Loucy (cell line): ENCODE results near the gene GPATCH2L.

Experiments used
- H2AFZ ChIP-seq: fragments of 200-600 bp; sonication (generic); 2 replicates; pipeline ENCODE4 v1.6.0; 2016; ENCODE audit warnings: antibody characterized with exemption, mild to moderate bottlenecking, low read length, moderate library complexity
- H3F3A ChIP-seq: fragments of 200-600 bp; 2 replicates; pipeline ENCODE4 v1.6.0; 2016; ENCODE audit warnings: antibody characterized with exemption, low read depth, mild to moderate bottlenecking
- H3K27me3 ChIP-seq: fragments of 200-600 bp; sonication (generic); 2 replicates; pipeline ENCODE4 v1.6.1; 2014; ENCODE audit warnings: low read length, mild to moderate bottlenecking; ENCODE audit not compliant: insufficient read depth, poor library complexity, severe bottlenecking
- H3K36me3 ChIP-seq: fragments of 200-600 bp; sonication (generic); 2 replicates; pipeline ENCODE4 v1.6.1; 2016; ENCODE audit warnings: low read length; ENCODE audit not compliant: insufficient read depth
- H3K4me1 ChIP-seq: fragments of 200-600 bp; sonication (generic); 2 replicates; pipeline ENCODE4 v1.5.1; 2014; ENCODE audit warnings: low read length, mild to moderate bottlenecking; ENCODE audit not compliant: insufficient read depth, poor library complexity, severe bottlenecking
- H3K4me2 ChIP-seq: fragments of 200-600 bp; sonication (generic); 2 replicates; pipeline ENCODE4 v1.6.0; 2014; ENCODE audit warnings: antibody characterized with exemption, low read length, low read depth, mild to moderate bottlenecking; ENCODE audit not compliant: poor library complexity, severe bottlenecking
- H3K4me3 ChIP-seq: fragments of 200-600 bp; sonication (generic); 2 replicates; pipeline ENCODE4 v1.5.1; 2014; ENCODE audit warnings: low read length, mild to moderate bottlenecking, mixed read lengths; ENCODE audit not compliant: poor library complexity, severe bottlenecking
- H3K79me2 ChIP-seq: fragments of 200-600 bp; sonication (generic); 2 replicates; pipeline ENCODE4 v1.6.1; 2014; ENCODE audit warnings: low read length; ENCODE audit not compliant: insufficient read depth
- H3K9ac ChIP-seq: fragments of 200-600 bp; sonication (generic); 2 replicates; pipeline ENCODE4 v1.6.0; 2014; ENCODE audit warnings: mild to moderate bottlenecking, low read depth, low read length, moderate library complexity; ENCODE audit not compliant: poor library complexity, severe bottlenecking
- H3K9me2 ChIP-seq: fragments of 200-600 bp; sonication (generic); replicated peaks from 2 replicates; pipeline ENCODE4 v1.6.1; 2016; ENCODE audit warnings: low read depth, low read length, mixed read lengths
- H3K9me3 ChIP-seq: fragments of 200-600 bp; sonication (generic); 2 replicates; pipeline ENCODE4 v1.6.1; 2014; ENCODE audit warnings: mild to moderate bottlenecking, antibody characterized with exemption, low read length, low read depth; ENCODE audit not compliant: insufficient read depth
- H4K20me1 ChIP-seq: fragments of 200-600 bp; sonication (generic); 2 replicates; pipeline ENCODE4 v1.6.0; 2014; ENCODE audit warnings: antibody characterized with exemption, low read length, mild to moderate bottlenecking; ENCODE audit not compliant: insufficient read depth, poor library complexity, severe bottlenecking
- CTCF ChIP-seq: fragments of 200-600 bp; sonication (generic); conservative IDR thresholded peaks from 2 replicates; pipeline ENCODE4 v1.5.1; 2014; ENCODE audit warnings: mild to moderate bottlenecking, antibody characterized with exemption, low read length
- EZH2phosphoT487 ChIP-seq: fragments of 200-600 bp; IDR thresholded peaks from 2 replicates; pipeline ENCODE4 v1.6.1; 2018; ENCODE audit warnings: antibody characterized with exemption, mild to moderate bottlenecking, moderate library complexity, borderline replicate concordance

GPATCH2L gene

DNA sequence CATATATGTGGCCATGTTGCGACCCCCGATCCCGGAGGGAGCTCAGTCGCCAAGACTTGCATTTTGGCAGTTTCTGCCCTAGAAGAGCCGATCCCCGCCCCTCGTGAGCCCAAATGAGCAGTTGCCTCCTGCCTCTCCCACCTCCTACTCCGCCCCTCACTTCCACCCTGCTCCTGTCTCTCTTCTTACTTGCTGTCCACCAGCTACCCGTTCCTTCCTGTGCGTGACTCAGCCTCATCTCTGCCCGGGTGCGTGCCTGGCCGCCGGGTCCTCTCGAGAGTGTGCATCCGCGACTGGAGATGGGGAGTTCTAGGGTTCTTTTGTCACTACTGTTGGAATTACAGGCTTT, 585 bp downstream of the GPATCH2L start:
- Histone ChIP-seq H3K9me2 (no peaks in the 10 kb centered on the region), H3F3A (no peaks in the 10 kb centered on the region), H3K9me3 (no peaks in the 10 kb centered on the region), H3K4me3 (peak overlapping the region; percentile 93), H4K20me1 (peaks cover 51% of the 10 kb centered on the region), H3K27me3 (peaks cover 36% of the 10 kb centered on the region), H3K9ac (peak overlapping the region; percentile 97), H3K4me1 (peaks cover 52% of the 10 kb centered on the region), H3K4me2 (peak overlapping the region; percentile 93), H3K79me2 (peaks cover 55% of the 10 kb centered on the region), H3K36me3 (peaks cover 8% of the 10 kb centered on the region; the same call in 1 of the 2 replicates), H2AFZ (peak overlapping the region; percentile 76)
- TF ChIP-seq CTCF, result no peak
- TF ChIP-seq EZH2phosphoT487, result no peak

DNA sequence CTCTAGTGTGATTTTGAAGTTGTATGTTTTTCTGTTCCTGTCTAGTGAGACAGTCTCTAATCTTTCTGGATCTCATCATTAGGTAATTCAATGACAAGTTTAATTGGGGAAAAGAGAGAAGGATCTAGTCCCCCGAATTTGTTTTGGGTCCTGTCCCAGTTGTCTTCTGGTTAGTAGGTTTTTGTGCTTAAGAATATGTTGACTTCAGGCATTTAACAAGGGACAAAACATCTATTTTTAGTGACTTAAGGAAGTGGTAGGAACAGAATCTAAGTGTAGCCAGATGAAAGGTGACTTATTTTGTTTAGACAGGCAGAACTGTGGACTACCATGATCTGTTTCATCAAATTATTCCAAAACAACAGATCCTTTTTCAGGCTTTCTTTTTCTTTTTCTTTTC, 2.2 kb downstream of the GPATCH2L start:
- H3K4me1 ChIP-seq, result peaks cover 68% of the 10 kb centered on the region
- peaks cover 20% of the 10 kb centered on the region for H3K27me3 ChIP-seq
- H3F3A ChIP-seq, result no peaks in the 10 kb centered on the region
- H3K9me2 ChIP-seq, result no peaks in the 10 kb centered on the region
- H3K9me3 ChIP-seq, result no peaks in the 10 kb centered on the region
- H3K4me2 ChIP-seq, result peak overlapping the region; percentile 93
- TF ChIP-seq EZH2phosphoT487 (no peak), CTCF (no peak)
- H4K20me1 ChIP-seq, result peaks cover 67% of the 10 kb centered on the region
- peak overlapping the region; percentile 97 for H3K9ac ChIP-seq
- H3K79me2 ChIP-seq, result peaks cover 71% of the 10 kb centered on the region
- H2AFZ ChIP-seq, result no peak overlapping the region
- H3K4me3 ChIP-seq, result peak overlapping the region; percentile 93
- H3K36me3 ChIP-seq, result peaks cover 17% of the 10 kb centered on the region; the same call in 1 of the 2 replicates

GRCh38 chr14:76154539-76155126, 2.9 kb downstream of the GPATCH2L start:
- H3K27me3 ChIP-seq, result peaks cover 13% of the 10 kb centered on the region
- H3K4me2 ChIP-seq, result peak overlapping the region; percentile 93
- no peak overlapping the region for H2AFZ ChIP-seq
- H3K36me3 ChIP-seq, result peaks cover 24% of the 10 kb centered on the region; the same call in 1 of the 2 replicates
- peak overlapping the region; percentile 97 for H3K9ac ChIP-seq
- no peaks in the 10 kb centered on the region for H3K9me2 ChIP-seq
- H4K20me1 ChIP-seq, result peaks cover 74% of the 10 kb centered on the region
- H3K9me3 ChIP-seq, result no peaks in the 10 kb centered on the region
- H3F3A ChIP-seq, result no peaks in the 10 kb centered on the region
- peak overlapping the region; percentile 93 for H3K4me3 ChIP-seq
- H3K4me1 ChIP-seq, result peaks cover 69% of the 10 kb centered on the region
- H3K79me2 ChIP-seq, result peaks cover 78% of the 10 kb centered on the region
- no peak for TF ChIP-seq EZH2phosphoT487
- no peak for TF ChIP-seq CTCF
